Activated CD8-positive, alpha-beta memory T cell treated with anti-CD3 and anti-CD28 coated beads, Interleukin-2, amount 50 U/mL, for 24 hours (primary cell): ENCODE data around the gene SPP2.

Experiments used
- DNase-seq: peaks from one replicate; pipeline ENCODE4 v3.0.0-alpha.2; 2020; ENCODE audit errors: extremely low read depth

The SPP2 gene, protein sequence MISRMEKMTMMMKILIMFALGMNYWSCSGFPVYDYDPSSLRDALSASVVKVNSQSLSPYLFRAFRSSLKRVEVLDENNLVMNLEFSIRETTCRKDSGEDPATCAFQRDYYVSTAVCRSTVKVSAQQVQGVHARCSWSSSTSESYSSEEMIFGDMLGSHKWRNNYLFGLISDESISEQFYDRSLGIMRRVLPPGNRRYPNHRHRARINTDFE

GRCh38 chr2:234050455-234051135 lies at the start of gene SPP2:
TSS of gene SPP2 (plus strand) at chr2:234050702. CDS start at chr2:234050787, 85 bp downstream.
- DNase-seq = no peak

GRCh38 chr2:234001380-234002160 lies 48.9 kb upstream of the SPP2 start:
- DNase-seq = no peak

GRCh38 chr2:234002281-234002680 lies 48.2 kb upstream of the SPP2 start:
- DNase-seq = no peak

DNA sequence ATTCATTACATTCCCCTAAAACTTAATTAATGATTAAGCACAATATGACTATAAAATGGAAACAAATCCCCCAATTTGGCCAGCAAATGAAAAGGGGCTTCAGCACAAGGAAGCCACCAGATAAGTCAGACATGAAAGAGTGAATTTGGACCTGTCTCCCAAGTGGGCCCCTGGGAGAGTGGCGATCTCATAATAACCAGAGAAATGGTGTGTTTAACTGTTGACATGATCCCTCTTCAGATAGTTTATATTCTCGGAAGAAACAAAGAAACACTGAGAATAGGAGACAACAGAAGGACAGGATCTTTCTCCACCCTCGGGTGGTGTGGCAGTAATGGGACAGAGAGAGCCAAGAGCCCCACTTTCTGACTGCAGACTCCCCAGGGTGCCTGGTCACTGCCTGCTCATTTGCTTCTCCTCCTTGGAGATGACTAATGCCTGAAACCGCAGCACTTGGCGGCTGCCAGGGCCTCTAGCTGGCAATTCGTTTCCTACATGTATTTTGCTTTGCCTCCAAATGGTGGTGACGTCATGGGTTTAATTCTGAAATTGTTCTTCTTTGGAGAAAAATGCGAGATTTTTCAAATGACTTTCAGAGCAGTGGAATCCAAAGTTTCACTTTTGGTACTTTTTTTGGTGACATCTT lies 46.4 kb upstream of the SPP2 start:
- no peak for DNase-seq

GRCh38 chr2:234005126-234005525 lies 45.4 kb upstream of the SPP2 start:
- no peak for DNase-seq

DNA sequence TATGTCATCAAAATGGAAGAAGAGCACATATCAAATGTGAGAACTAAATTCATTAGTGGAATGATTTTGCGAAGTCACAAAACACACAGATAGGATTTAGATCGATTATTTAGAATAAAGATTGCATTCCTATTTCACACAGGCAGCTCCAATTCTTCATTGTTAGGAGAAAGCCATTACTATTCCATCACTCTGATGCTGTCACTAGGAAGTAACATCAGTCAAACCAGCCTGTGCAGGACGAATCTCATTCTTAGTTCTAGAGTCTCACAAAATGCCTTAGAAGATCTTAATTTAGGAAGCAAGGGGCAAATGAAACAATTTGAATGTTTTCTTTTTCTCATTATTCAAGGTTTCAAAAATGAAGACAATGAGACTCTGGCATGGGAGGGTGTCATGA lies 44.0 kb upstream of the SPP2 start:
- DNase-seq = no peak

GRCh38 chr2:234014427-234014826 lies 36.1 kb upstream of the SPP2 start:
- DNase-seq = no peak

- no peak for DNase-seq
These were observed 34.6 kb upstream of the SPP2 start for GRCh38 chr2:234015861-234016260.

GRCh38 chr2:234019896-234020295 lies 30.6 kb upstream of the SPP2 start:
- no peak for DNase-seq

GRCh38 chr2:234020332-234020731 lies 30.2 kb upstream of the SPP2 start:
- no peak for DNase-seq

DNA sequence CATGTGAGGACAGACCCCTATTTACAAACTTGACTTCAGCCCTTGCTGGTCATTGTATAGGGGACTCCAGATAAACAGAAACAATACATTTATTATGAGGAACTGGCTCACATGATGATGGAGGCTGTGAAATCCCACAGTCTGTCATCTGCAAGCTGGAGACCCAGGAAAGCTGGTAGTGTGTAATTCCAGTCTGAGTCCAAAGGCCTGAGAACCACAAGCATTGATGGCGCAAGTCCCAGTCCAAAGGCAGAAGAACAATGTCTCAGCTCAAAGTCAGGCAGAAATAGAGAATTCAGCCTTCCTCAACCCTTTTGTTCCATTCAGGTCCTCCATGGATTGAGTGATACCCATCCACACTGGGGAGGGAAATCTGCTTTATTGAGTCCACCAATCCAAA lies 28.1 kb upstream of the SPP2 start:
- DNase-seq = no peak

DNA sequence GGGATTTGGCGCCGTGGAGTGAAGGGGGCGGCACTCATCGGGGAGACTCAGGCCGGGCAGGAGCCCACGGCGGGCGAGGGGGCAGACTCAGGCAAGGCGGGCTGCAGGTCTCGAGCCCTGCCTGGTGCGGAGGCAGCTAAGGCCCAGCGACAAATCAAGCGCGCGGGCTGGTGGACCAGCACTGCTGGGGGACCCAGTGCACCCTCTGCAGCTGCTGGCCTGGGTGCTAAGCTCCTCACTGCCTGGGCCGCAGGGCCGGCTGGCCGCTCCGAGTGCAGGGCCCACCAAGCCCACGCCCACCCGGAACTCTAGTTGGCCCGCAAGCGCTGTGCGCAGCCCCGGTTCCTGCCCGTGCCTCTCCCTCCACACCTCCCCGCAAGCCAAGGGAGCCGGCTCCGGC lies 26.2 kb upstream of the SPP2 start:
- DNase-seq = no peak

DNA sequence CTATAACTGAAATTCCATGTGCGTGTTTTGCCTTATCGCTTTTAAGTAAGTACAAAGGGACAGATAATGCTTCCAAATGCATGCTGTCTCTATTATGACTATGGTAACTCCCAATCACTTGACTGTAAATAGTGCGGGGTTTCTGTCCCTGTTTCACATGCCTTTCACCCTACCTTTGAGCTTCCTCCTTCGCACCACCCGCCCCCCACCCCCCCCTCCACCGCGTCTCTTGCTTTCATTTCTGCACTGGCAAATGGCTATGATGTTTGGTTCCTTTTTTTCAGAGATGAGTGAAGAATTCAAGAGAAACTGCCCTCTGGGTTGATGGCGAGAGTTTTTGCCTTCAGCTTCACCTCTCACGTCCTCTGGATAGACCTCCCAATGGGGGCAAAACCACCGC lies 25.0 kb upstream of the SPP2 start:
- DNase-seq = no peak

DNA sequence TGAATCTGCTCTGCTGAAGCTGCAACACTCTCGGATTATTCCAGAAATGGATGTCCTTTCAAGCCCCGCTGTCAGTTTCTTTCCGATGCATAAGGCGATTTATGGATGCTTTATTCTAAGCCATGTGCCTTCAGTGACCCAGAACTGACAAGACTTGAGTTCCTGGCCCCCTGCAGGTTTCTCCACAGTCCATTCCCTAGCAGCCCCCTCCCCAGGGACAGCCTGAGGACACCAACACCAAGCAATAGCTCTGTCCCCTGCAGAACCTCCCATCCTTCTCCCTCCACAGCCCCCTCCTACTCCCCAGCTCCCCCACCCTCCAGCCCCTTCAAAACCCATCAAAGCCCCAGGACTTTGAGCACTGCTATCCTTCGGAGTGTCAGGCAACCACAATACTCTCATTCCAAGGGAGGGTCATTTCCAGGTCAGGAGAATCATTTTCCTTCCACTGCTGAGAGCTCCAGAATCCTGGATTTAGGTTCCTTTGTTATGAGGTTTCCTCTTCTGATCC lies 24.6 kb upstream of the SPP2 start:
- no peak for DNase-seq

- DNase-seq = no peak
These were observed 23.7 kb upstream of the SPP2 start for GRCh38 chr2:234026693-234027254.

GRCh38 chr2:234027641-234028040 lies 22.9 kb upstream of the SPP2 start:
- DNase-seq = no peak

- no peak for DNase-seq
These were observed 21.3 kb upstream of the SPP2 start for GRCh38 chr2:234029150-234029733.

GRCh38 chr2:234031207-234031606 lies 19.3 kb upstream of the SPP2 start:
- DNase-seq = no peak

DNA sequence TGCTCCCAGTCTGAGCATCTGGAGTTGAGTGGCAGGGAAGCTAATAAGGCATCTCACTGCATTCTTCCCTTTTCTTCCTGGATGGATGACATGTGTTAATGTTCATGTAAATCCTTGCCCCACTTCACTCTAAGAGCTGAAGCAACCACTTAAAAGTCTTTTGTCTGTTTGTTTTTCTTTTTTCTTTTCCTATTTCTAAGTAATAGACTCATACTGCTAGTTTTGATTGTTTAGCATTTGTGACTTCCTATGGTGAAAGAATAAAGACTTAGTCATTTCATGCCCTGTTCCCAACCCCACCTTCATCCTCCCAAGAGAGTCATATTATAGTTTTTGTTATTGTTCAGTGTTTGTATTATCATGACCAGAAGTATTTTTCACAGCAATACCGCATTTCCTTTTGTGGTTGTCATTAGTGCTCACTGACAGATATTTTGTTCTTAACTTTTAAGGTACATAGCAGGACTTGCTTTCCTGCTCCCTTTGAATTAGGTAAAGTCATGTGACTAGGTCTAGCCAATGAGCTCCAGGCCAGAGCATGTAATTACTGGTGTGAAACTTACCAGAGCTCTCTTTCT lies 18.1 kb upstream of the SPP2 start:
- no peak for DNase-seq

DNA sequence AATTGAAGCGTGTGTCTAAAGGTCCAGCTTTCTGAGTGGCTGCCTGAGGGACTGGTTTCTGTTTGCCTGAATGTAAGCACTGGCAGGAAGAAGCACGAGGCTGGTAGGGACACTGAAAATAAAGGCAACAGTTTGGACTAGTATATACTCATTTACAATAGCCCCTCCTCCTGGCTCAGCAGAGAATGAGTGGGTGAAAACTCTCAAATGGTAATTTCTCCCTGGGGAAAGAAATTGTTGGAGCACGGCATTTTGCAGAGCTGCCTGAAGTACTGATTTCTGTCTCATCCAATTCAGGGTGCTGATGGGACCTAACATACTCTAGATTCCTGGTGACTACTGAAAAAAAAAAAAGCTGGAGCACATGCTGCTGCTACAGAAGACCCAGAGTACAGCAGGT lies 17.3 kb upstream of the SPP2 start:
- DNase-seq = no peak

GRCh38 chr2:234033885-234034284 lies 16.6 kb upstream of the SPP2 start:
- DNase-seq = no peak
